ENCODE data around the gene MRRF.

The MRRF gene

GRCh38 chr9:122236681-122237080, 28.0 kb upstream of the MRRF start:
- Histone ChIP-seq H3K4me3 (ENCODE audit: low read length, poor library complexity, severe bottlenecking) (no peak overlapping the region), H3K9me2 (replicated peaks; ENCODE audit: low read depth, low read length) (no peaks in the 10 kb centered on the region), H3K4me2 (ENCODE audit: low read depth, low read length, poor library complexity, severe bottlenecking) (no peak overlapping the region), H3K9ac (ENCODE audit: low read depth, low read length, poor library complexity, severe bottlenecking) (no peak overlapping the region), H2AFZ (ENCODE audit: low read length) (no peak overlapping the region), H4K20me1 (ENCODE audit: insufficient read depth, low read length, poor library complexity, severe bottlenecking) (no peaks in the 10 kb centered on the region), H3K9me3 (ENCODE audit: insufficient read depth, low read depth, low read length) (no peaks in the 10 kb centered on the region), H3F3A (ENCODE audit: low read depth) (no peaks in the 10 kb centered on the region), H3K79me2 (ENCODE audit: insufficient read depth, low read length) (no peaks in the 10 kb centered on the region), H3K4me1 (ENCODE audit: insufficient read depth, low read length, poor library complexity, severe bottlenecking) (no peaks in the 10 kb centered on the region), H3K36me3 (ENCODE audit: insufficient read depth, low read length) (peaks cover 29% of the 10 kb centered on the region), H3K27me3 (ENCODE audit: insufficient read depth, low read length, poor library complexity, severe bottlenecking) (no peaks in the 10 kb centered on the region)
- no peak for TF ChIP-seq EZH2phosphoT487 (IDR thresholded peaks at IDR 0.05; ENCODE audit: borderline replicate concordance)
- no peak for TF ChIP-seq CTCF (conservative IDR thresholded peaks at IDR 0.05; ENCODE audit: low read length)

GRCh38 chr9:122239722-122240121, 25.0 kb upstream of the MRRF start:
- H3K36me3 ChIP-seq (ENCODE audit: insufficient read depth, low read length): peaks cover 56% of the 10 kb centered on the region
- H3F3A ChIP-seq (ENCODE audit: low read depth): no peaks in the 10 kb centered on the region
- H3K9me3 ChIP-seq (ENCODE audit: insufficient read depth, low read depth, low read length): no peaks in the 10 kb centered on the region
- no peaks in the 10 kb centered on the region for H3K79me2 ChIP-seq (ENCODE audit: insufficient read depth, low read length)
- TF ChIP-seq CTCF (conservative IDR thresholded peaks at IDR 0.05; ENCODE audit: low read length): no peak
- TF ChIP-seq EZH2phosphoT487 (IDR thresholded peaks at IDR 0.05; ENCODE audit: borderline replicate concordance): no peak
- H4K20me1 ChIP-seq (ENCODE audit: insufficient read depth, low read length, poor library complexity, severe bottlenecking): no peaks in the 10 kb centered on the region
- no peaks in the 10 kb centered on the region for H3K9me2 ChIP-seq (replicated peaks; ENCODE audit: low read depth, low read length)
- H3K27me3 ChIP-seq (ENCODE audit: insufficient read depth, low read length, poor library complexity, severe bottlenecking): no peaks in the 10 kb centered on the region
- H3K4me1 ChIP-seq (ENCODE audit: insufficient read depth, low read length, poor library complexity, severe bottlenecking): no peaks in the 10 kb centered on the region
- no peak overlapping the region for H3K4me3 ChIP-seq (ENCODE audit: low read length, poor library complexity, severe bottlenecking)
- H3K4me2 ChIP-seq (ENCODE audit: low read depth, low read length, poor library complexity, severe bottlenecking): no peak overlapping the region
- H3K9ac ChIP-seq (ENCODE audit: low read depth, low read length, poor library complexity, severe bottlenecking): no peak overlapping the region
- no peak overlapping the region for H2AFZ ChIP-seq (ENCODE audit: low read length)

GRCh38 chr9:122244349-122244748, 20.3 kb upstream of the MRRF start:
- Histone ChIP-seq H3K9ac (ENCODE audit: low read depth, low read length, poor library complexity, severe bottlenecking) (no peak overlapping the region), H3K9me3 (ENCODE audit: insufficient read depth, low read depth, low read length) (no peaks in the 10 kb centered on the region), H3K4me3 (ENCODE audit: low read length, poor library complexity, severe bottlenecking) (no peak overlapping the region), H3F3A (ENCODE audit: low read depth) (no peaks in the 10 kb centered on the region), H3K4me1 (ENCODE audit: insufficient read depth, low read length, poor library complexity, severe bottlenecking) (no peaks in the 10 kb centered on the region), H3K9me2 (replicated peaks; ENCODE audit: low read depth, low read length) (no peaks in the 10 kb centered on the region), H4K20me1 (ENCODE audit: insufficient read depth, low read length, poor library complexity, severe bottlenecking) (no peaks in the 10 kb centered on the region), H2AFZ (ENCODE audit: low read length) (no peak overlapping the region), H3K4me2 (ENCODE audit: low read depth, low read length, poor library complexity, severe bottlenecking) (no peak overlapping the region), H3K79me2 (ENCODE audit: insufficient read depth, low read length) (no peaks in the 10 kb centered on the region), H3K36me3 (ENCODE audit: insufficient read depth, low read length) (peaks cover 88% of the 10 kb centered on the region), H3K27me3 (ENCODE audit: insufficient read depth, low read length, poor library complexity, severe bottlenecking) (no peaks in the 10 kb centered on the region)
- TF ChIP-seq EZH2phosphoT487 (IDR thresholded peaks at IDR 0.05; ENCODE audit: borderline replicate concordance) (no peak), CTCF (conservative IDR thresholded peaks at IDR 0.05; ENCODE audit: low read length) (no peak)
